K562 (cell line): ENCODE measurements around the gene FFAR1. TPM values are rescaled to one million over a fixed set of nuclear protein-coding genes. Genes with fewer than 3 reads are reported as not detected.
A peak's percentile ranks its signal among the peaks of the same experiment; 100 is the strongest.

Experiments
- CXXC5 ChIP-seq: fragments of 250-450 bp; sonication (Bioruptor Pico); IDR thresholded peaks from 2 replicates; pipeline ENCODE4 v1.8.0; 2022; ENCODE audit warnings: inconsistent platforms, mild to moderate bottlenecking, moderate library complexity
- ELF2 ChIP-seq: fragments of 250-450 bp; sonication (Bioruptor Pico); IDR thresholded peaks from 2 replicates; pipeline ENCODE4 v1.5.0; 2021; ENCODE audit warnings: mild to moderate bottlenecking
- FUS ChIP-seq: fragments of 200-400 bp; formaldehyde crosslinking; optimal IDR thresholded peaks from 2 replicates; pipeline ENCODE3; 2017; ENCODE audit warnings: low read depth, low read length
- ILF3 ChIP-seq: fragments of 450-650 bp; IDR thresholded peaks from 2 replicates; pipeline ENCODE4 v1.6.1; 2018; ENCODE audit warnings: antibody characterized with exemption, mild to moderate bottlenecking, moderate library complexity, borderline replicate concordance
- KAT8 ChIP-seq: fragments of 450-650 bp; IDR thresholded peaks from 2 replicates; pipeline ENCODE4 v1.6.1; 2016; ENCODE audit warnings: low read depth, mild to moderate bottlenecking
- MBD1 ChIP-seq: fragments of 250-450 bp; sonication (Bioruptor Pico); IDR thresholded peaks from 2 replicates; pipeline ENCODE4 v1.8.0; 2022; ENCODE audit warnings: inconsistent platforms
- PATZ1 ChIP-seq: fragments of 250-450 bp; sonication (Bioruptor Pico); IDR thresholded peaks from 2 replicates; pipeline ENCODE4 v1.5.0; 2020; ENCODE audit warnings: mild to moderate bottlenecking, borderline replicate concordance
- POLR2G ChIP-seq: fragments of 200-400 bp; formaldehyde crosslinking; IDR thresholded peaks from 2 replicates; pipeline ENCODE4 v1.6.1; 2017; ENCODE audit warnings: low read depth, mild to moderate bottlenecking, antibody characterized with exemption, low read length, moderate library complexity
- RAD51 ChIP-seq: fragments of 450-650 bp; IDR thresholded peaks from 2 replicates; pipeline ENCODE4 v1.7.1; 2016; ENCODE audit warnings: low read depth, mild to moderate bottlenecking, borderline replicate concordance
- RERE ChIP-seq: sonication (generic); formaldehyde crosslinking; IDR thresholded peaks from 2 replicates; pipeline ENCODE4 v1.8.0; 2023; ENCODE audit warnings: missing genetic modification reagents, mild to moderate bottlenecking, borderline replicate concordance
- SAFB ChIP-seq: fragments of 200-400 bp; formaldehyde crosslinking; IDR thresholded peaks from 2 replicates; pipeline ENCODE4 v1.6.1; 2017; ENCODE audit warnings: low read depth, low read length, borderline replicate concordance
- SMARCB1 ChIP-seq: IDR thresholded peaks from 2 replicates; pipeline ENCODE4 v1.6.1; 2011; ENCODE audit warnings: improper control_type of control experiment, low read depth; ENCODE audit not compliant: insufficient read length
- SPI1 ChIP-seq: IDR thresholded peaks from 2 replicates; pipeline ENCODE4 v1.6.1; 2011; ENCODE audit warnings: low read depth, low read length, control low read depth, borderline replicate concordance
- SRSF1 ChIP-seq: fragments of 200-400 bp; formaldehyde crosslinking; IDR thresholded peaks from 2 replicates; pipeline ENCODE4 v1.6.1; 2017; ENCODE audit warnings: mild to moderate bottlenecking, low read depth, low read length, moderate library complexity
- TBL1XR1 ChIP-seq, 2 experiments: IDR thresholded peaks; 2 replicates each; pipeline ENCODE4 v1.6.1; 2012; ENCODE audit warnings: improper control_type of control experiment in 2 of 2, low read length in 2 of 2, mild to moderate bottlenecking in 1 of 2
- ZNF280A ChIP-seq: fragments of 450-650 bp; IDR thresholded peaks from 2 replicates; pipeline ENCODE4 v1.6.1; 2018; ENCODE audit warnings: mild to moderate bottlenecking, low read depth; ENCODE audit not compliant: partially characterized antibody
- polyA plus RNA-seq, 8 experiments: library from polyadenylated mRNA; depleted of rRNA in 4 of 8; stranded (reverse) in 5 of 8; unstranded in 3 of 8; fragments of >200 nt; fragmentation: Nextera tagmentation in 2 of 8; fragmentation: Illumina TruSeq in 1 of 8; extraction: Ambion mirVana in 2 of 8; extraction: Trizol in 1 of 8; gene quantifications; 2 replicates each; pipeline versions ENCODE4 v1.2.1 to v1.2.3, GENCODE V29; 2011 to 2014; ENCODE audit warnings: inconsistent platforms in 1 of 8, missing spikeins in 1 of 8
- total RNA-seq, 7 experiments: library from RNA; depleted of rRNA in 6 of 7; stranded (reverse); fragments of >200 nt in 6 of 7; fragmentation: Illumina TruSeq in 2 of 7; extraction: Trizol in 2 of 7; gene quantifications; 2 replicates each; pipeline versions ENCODE4 v1.2.1 to v1.2.3, GENCODE V29; 2011 to 2021; ENCODE audit warnings: low replicate concordance in 1 of 7

Gene FFAR1
- total and polyA plus RNA-seq, 9 of the 15 experiments (the other 6 are each of a cell fraction or from before 2014, with no cell fraction given): not detected

- TF ChIP-seq ZNF280A: no peak
- no peak for TF ChIP-seq RERE
- 0 out of 2 replicates have a peak, but pooled peaks have one; percentile 42 for TF ChIP-seq ELF2
- TF ChIP-seq SMARCB1: no peak
- TF ChIP-seq MBD1 (CRISPR knock-in tag): no peak
- TF ChIP-seq FUS: no peak
- no peak for TF ChIP-seq POLR2G
- TF ChIP-seq RAD51: peak; percentile 8; the same call in 1 of the 2 replicates
- no peak for TF ChIP-seq TBL1XR1 (IDR thresholded peaks at IDR 0.05; ENCODE audit: low read length in 2 of 2)
- TF ChIP-seq SPI1: peak; percentile 96
- no peak for TF ChIP-seq ILF3
- TF ChIP-seq SAFB: no peak
- TF ChIP-seq CXXC5 (CRISPR knock-in tag): peak; percentile 64; the same call in 1 of the 2 replicates
- TF ChIP-seq KAT8: no peak
- no peak for TF ChIP-seq PATZ1
- TF ChIP-seq SRSF1: no peak
Measured at GRCh38 chr19:35318679-35319448, 28.8 kb upstream of the FFAR1 start (continued).
